HG02852 (cell line): ENCODE data around the gene SLK.

Experiments
- ATAC-seq: cut with Tn5 transposase; IDR thresholded peaks from one replicate; pipeline ENCODE4 v1.9.1; 2021; ENCODE audit warnings: mild to moderate bottlenecking, moderate library complexity; ENCODE audit not compliant: unreplicated experiment

SLK gene

GRCh38 chr10:103986360-103986759 lies 19.4 kb downstream of the SLK start:
- ATAC-seq, result no peak

DNA sequence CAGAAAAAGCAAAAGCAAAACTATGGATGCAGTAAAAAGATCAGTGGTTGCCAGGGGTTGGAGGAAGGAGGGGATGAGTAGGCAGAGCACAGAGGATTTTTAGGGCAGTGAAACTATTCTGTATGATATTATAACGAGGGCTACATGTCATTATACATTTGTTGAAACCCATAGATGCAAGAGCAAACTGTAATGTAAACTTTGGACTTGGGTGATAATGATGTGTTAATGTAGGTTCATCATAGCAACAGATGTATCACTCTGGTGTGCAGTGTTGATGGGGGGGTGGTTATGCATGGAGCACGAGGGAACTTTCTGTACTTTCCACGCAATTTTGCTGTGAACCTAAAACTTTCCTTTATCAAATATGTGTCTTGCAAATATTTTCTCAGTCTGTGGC lies 23.2 kb downstream of the SLK start:
- no peak for ATAC-seq

- ATAC-seq, result no peak
Observed at GRCh38 chr10:103990531-103990930, 23.6 kb downstream of the SLK start.

DNA sequence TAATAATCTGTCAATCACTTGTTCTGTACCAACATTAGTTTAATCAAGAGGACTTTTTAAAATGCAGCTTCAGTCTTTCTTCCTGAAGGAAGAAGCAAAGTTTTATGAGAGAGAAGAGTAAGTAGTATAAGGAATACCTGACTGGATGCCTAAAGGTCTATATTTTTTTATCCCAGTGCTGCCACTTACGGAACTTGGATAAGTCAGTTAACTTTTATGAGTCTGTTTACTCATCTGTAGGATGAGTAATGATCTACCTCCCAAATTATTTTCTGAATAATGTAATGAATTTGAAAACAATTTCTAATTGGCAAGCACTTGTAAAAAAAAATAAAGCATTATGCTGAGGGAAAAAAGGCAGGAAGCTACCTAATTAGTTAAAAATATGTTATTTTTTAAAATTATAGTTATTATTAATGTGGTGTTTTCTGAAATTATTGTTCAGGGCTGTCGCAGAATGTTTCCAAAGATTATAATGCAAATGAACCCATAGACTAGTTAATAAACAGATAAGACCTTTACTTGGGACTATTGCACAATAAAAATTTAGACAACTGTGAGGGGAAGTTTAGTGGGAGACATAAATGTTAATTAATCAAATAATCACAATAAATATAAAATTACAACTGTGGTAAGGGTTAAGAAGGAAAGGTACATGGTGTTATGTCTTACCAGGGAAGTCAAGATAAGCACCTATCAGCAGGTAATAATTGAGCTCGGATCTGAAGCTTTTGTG lies 24.6 kb downstream of the SLK start:
- no peak for ATAC-seq

GRCh38 chr10:103995134-103995533 lies 28.2 kb downstream of the SLK start:
- ATAC-seq, result no peak

- no peak for ATAC-seq
Observed at GRCh38 chr10:103998805-103999204, 31.9 kb downstream of the SLK start.

DNA sequence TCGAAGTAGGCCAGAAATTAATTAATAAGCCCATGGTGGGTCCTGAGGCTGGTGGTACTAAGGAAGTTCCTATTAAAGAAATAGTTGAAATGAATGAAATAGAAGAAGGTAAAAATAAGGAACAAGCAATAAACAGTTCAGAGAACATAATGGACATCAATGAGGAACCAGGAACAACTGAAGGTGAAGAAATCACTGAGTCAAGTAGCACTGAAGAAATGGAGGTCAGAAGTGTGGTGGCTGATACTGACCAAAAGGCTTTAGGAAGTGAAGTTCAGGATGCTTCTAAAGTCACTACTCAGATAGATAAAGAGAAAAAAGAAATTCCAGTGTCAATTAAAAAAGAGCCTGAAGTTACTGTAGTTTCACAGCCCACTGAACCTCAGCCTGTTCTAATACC lies 36.0 kb downstream of the SLK start:
- no peak for ATAC-seq

GRCh38 chr10:104005172-104005863 lies 38.4 kb downstream of the SLK start:
- no peak for ATAC-seq

GRCh38 chr10:104011904-104012303 lies 45.0 kb downstream of the SLK start:
- ATAC-seq, result no peak

GRCh38 chr10:104013489-104013888 lies 46.5 kb downstream of the SLK start:
- ATAC-seq, result no peak

- no peak for ATAC-seq
Observed at GRCh38 chr10:104014176-104014575, 47.2 kb downstream of the SLK start.

DNA sequence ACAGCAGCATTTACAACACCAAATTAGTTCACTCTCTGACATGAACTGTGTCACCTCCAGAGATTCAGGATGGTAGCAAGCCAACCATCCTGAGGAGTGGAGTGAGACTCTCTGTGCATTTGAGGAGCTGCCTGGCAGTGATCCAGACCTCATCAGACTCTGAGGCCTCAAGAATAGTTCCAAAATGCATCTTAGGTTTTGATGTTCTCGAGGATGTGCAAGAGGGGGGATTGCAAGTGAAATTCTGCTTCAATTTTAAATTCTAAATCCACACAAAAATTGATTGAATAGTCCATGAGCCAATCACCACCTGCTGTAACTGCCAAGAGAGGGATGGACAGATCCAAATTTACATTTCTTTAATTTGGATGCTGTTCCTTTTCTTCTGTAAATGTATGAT lies 49.7 kb downstream of the SLK start:
- ATAC-seq, result no peak

DNA sequence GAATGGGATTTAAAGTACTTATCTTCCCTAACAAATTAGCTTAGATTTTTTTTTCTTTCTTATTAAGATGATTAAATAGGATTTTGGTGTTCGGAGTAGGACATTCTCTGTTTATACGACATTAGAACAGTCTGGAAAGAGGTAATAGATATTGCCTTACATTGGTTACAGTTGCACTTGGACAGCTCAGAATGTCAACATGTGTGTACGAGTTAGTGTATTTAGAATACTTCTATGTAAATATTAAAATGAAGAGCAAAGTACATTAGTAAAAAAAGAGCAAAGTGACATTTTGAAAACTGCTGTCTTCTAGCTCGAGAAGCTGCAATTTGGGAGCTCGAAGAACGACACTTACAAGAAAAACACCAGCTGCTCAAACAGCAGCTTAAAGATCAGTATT lies 51.5 kb downstream of the SLK start:
- no peak for ATAC-seq

GRCh38 chr10:104020020-104020419 lies 53.1 kb downstream of the SLK start:
- ATAC-seq, result no peak

DNA sequence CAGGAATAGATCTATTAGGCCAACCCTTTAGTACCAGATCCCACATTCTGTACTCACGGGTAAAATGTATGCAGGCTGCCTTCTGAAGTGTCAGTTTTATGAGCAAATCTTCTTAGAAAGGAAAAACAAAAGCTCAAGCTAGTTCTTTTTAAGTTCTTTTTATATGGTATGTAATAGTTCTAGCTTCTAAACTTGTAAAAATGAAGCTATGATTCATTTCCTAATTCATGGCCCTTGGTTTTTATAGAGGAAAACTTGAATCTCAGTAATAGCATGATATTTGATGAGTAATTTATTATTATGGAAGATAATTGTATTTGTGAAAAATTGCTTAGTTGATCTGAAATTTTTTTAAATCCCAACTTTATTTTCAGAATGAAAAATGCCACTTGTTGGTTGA lies 54.3 kb downstream of the SLK start:
- ATAC-seq, result no peak

- ATAC-seq, result no peak
Observed at GRCh38 chr10:104022026-104022425, 55.1 kb downstream of the SLK start.

GRCh38 chr10:104025524-104025923 lies 58.6 kb downstream of the SLK start:
- ATAC-seq, result no peak

GRCh38 chr10:104026762-104027161 lies 59.8 kb downstream of the SLK start:
- ATAC-seq, result no peak

DNA sequence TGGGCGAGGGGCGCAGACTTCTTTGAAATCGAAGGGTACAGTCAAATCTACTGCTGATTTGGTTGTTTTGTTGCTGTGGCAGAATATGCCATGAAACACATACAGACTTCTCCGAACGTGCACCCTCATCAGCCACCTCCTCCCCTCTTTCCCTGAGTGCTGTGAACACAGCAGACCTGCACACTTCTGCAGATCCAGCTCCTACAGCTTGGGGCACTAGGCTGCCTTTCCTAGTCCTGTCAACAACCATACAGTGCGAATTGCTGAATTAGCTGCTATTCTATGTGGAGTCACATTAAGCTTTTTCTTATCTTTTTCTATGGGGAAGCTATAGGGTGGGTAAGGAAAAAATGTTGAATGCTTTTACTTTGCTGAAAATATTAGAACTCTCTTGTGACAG lies 61.2 kb downstream of the SLK start:
- no peak for ATAC-seq

GRCh38 chr10:104028823-104029520 lies 62.0 kb downstream of the SLK start:
- ATAC-seq, result no peak

DNA sequence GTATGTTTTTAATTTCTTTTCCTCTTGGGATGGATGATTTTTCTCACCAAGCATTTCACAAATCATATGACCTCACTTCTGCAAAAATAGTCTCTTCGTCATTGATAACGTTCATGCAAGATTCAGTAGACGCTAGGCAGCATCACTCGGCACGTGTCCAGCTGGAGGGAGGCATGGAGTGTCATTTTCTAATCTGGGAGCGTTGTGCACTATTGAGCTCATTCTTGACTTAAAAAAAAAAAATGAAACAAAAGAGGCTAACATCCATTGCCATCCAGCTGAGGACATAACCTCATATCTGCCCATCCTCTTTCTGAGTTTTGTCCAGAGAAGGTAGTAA lies 62.6 kb downstream of the SLK start:
- no peak for ATAC-seq

GRCh38 chr10:104031631-104032030 lies 64.7 kb downstream of the SLK start:
- ATAC-seq, result no peak
